Measurements from ENCODE around the gene AJAP1. TPM values are rescaled to one million over a fixed set of nuclear protein-coding genes. Genes with fewer than 3 reads are reported as not detected.

Gene AJAP1
- total RNA-seq, 2 donors from 2014 or later: not detected

GRCh38 chr1:4837752-4838151, 183.3 kb downstream of the AJAP1 start:
- H3K36me3 Mint-ChIP-seq: no peaks in the 10 kb centered on the region
- no peak overlapping the region for H3K4me3 Mint-ChIP-seq
- no peak overlapping the region for H3K27ac Mint-ChIP-seq
- peaks cover 9 to 22% of the 10 kb centered on the region in 2 donors for H3K27me3 Mint-ChIP-seq
- DNase-seq (ENCODE audit: low spot score): no peak
- peak in 1 of 2 donors; percentile 43 for ATAC-seq
- H3K4me1 Mint-ChIP-seq (ENCODE audit: low read depth in 2 of 2): no peaks in the 10 kb centered on the region
- H3K9me3 Mint-ChIP-seq: no peaks in the 10 kb centered on the region

DNA sequence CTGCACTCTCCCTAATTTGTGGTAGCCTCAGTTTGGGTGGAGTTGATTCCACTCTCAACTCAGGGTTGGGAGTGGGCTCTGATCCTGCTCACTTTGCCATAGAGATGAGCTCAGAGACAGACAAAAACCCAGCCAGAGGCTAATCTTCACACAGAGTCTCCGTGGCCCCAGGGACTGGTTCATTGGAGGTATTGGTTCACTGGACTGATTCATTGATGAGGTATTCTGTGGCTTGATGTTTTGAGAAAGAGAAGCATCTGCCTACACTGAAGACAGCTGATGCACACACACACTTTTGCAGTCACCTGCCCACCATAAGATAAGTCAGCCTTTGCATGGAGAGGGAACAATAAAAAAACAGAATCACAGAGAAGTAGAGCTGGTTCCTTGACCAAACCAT, 183.8 kb downstream of the AJAP1 start:
- Mint-ChIP-seq H3K36me3 (no peaks in the 10 kb centered on the region), H3K4me3 (no peak overlapping the region), H3K27me3 (peaks cover 9 to 22% of the 10 kb centered on the region in 2 donors), H3K9me3 (no peaks in the 10 kb centered on the region), H3K27ac (no peak overlapping the region), H3K4me1 (ENCODE audit: low read depth in 2 of 2) (no peaks in the 10 kb centered on the region)
- DNase-seq (ENCODE audit: low spot score): no peak
- ATAC-seq: no peak

Data from natural killer cell treated with Interleukin-12 subunit alpha and Interleukin-12 subunit beta and Interleukin-15 and Interleukin-18, amount 100 ng/mL, for 72 hours (primary cell).